SK-N-MC (cell line): ENCODE data around the gene FRMD4A.
"Not testable (repeated sequence)": the region's sequence is repeated elsewhere in the genome, so short reads cannot be mapped to it uniquely, and the experiment has no call there.

ENCODE experiments used
- DNase-seq: peaks from one replicate; pipeline ENCODE4 v3.0.0-alpha.2; 2011; ENCODE audit warnings: low read depth, low spot score
- H3K27ac ChIP-seq: fragments of 200-600 bp; sonication (generic); 2 replicates; pipeline ENCODE4 v1.5.1; 2016; ENCODE audit warnings: mixed run types
- H3K36me3 ChIP-seq: fragments of 200-600 bp; sonication (generic); 2 replicates; pipeline ENCODE4 v1.6.1; 2017; ENCODE audit warnings: antibody characterized with exemption, low read length, mixed read lengths; ENCODE audit not compliant: insufficient read depth
- H3K4me3 ChIP-seq: fragments of 200-600 bp; sonication (generic); 2 replicates; pipeline ENCODE4 v1.5.1; 2016
- H3K9ac ChIP-seq: fragments of 200-600 bp; sonication (generic); 2 replicates; pipeline ENCODE4 v1.8.0; 2017; ENCODE audit warnings: mixed run types, mixed read lengths; ENCODE audit not compliant: insufficient read length
- H3K9me3 ChIP-seq: fragments of 200-600 bp; sonication (generic); 2 replicates; pipeline ENCODE4 v1.6.1; 2017; ENCODE audit warnings: low read depth, mild to moderate bottlenecking, antibody characterized with exemption, low read length, moderate library complexity, mixed read lengths
- EZH2 ChIP-seq: fragments of 200-600 bp; sonication (generic); IDR thresholded peaks from one replicate; pipeline ENCODE4 v1.6.1; 2017; ENCODE audit warnings: antibody characterized with exemption
- FOXP2 ChIP-seq: optimal IDR thresholded peaks from 2 replicates; pipeline ENCODE3; 2011; ENCODE audit warnings: mild to moderate bottlenecking, moderate library complexity; ENCODE audit not compliant: insufficient read depth; ENCODE audit errors: extremely low read length, control extremely low read depth
- POLR2AphosphoS5 ChIP-seq: IDR thresholded peaks from 2 replicates; pipeline ENCODE4 v1.6.1; 2012; ENCODE audit warnings: mild to moderate bottlenecking, low read depth, low read length, borderline replicate concordance

The FRMD4A gene

GRCh38 chr10:13938950-13939349 is 391.8 kb downstream of the FRMD4A start:
- no peak for DNase-seq
- no peaks in the 10 kb centered on the region for H3K9me3 ChIP-seq
- TF ChIP-seq EZH2 = no peak
- TF ChIP-seq POLR2AphosphoS5 = no peak
- no peak for TF ChIP-seq FOXP2
- H3K27ac ChIP-seq = no peak overlapping the region
- H3K9ac ChIP-seq = no peak overlapping the region
- H3K4me3 ChIP-seq = no peak overlapping the region
- no peaks in the 10 kb centered on the region for H3K36me3 ChIP-seq

- TF ChIP-seq POLR2AphosphoS5 (no peak), FOXP2 (no peak), EZH2 (no peak)
- no peak overlapping the region for H3K9ac ChIP-seq
Measured at GRCh38 chr10:13936826-13937225, 393.9 kb downstream of the FRMD4A start.

GRCh38 chr10:13930120-13930519 is 400.6 kb downstream of the FRMD4A start:
- Histone ChIP-seq H3K9me3 (no peaks in the 10 kb centered on the region), H3K9ac (no peak overlapping the region), H3K4me3 (no peak overlapping the region), H3K36me3 (no peaks in the 10 kb centered on the region), H3K27ac (no peak overlapping the region)
- no peak for TF ChIP-seq EZH2
- no peak for DNase-seq

More at GRCh38 chr10:13936826-13937225, 393.9 kb downstream of the FRMD4A start:
- Histone ChIP-seq H3K36me3 (no peaks in the 10 kb centered on the region), H3K27ac (no peak overlapping the region), H3K4me3 (no peak overlapping the region), H3K9me3 (no peaks in the 10 kb centered on the region)
- DNase-seq = no peak

GRCh38 chr10:13928451-13928850 is 402.3 kb downstream of the FRMD4A start:
- no peak for DNase-seq
- H3K4me3 ChIP-seq = no peak overlapping the region
- H3K9ac ChIP-seq = no peak overlapping the region
- no peak overlapping the region for H3K27ac ChIP-seq
- no peaks in the 10 kb centered on the region for H3K36me3 ChIP-seq
- H3K9me3 ChIP-seq = no peaks in the 10 kb centered on the region
- TF ChIP-seq EZH2 (no peak), POLR2AphosphoS5 (no peak), FOXP2 (no peak)

GRCh38 chr10:13925971-13926780 is 404.5 kb downstream of the FRMD4A start:
- no peak overlapping the region for H3K9ac ChIP-seq
- TF ChIP-seq POLR2AphosphoS5 (no peak), FOXP2 (no peak), EZH2 (no peak)
- H3K36me3 ChIP-seq = no peaks in the 10 kb centered on the region
- H3K9me3 ChIP-seq = no peaks in the 10 kb centered on the region
- no peak overlapping the region for H3K4me3 ChIP-seq
- DNase-seq = no peak
- no peak overlapping the region for H3K27ac ChIP-seq

DNA sequence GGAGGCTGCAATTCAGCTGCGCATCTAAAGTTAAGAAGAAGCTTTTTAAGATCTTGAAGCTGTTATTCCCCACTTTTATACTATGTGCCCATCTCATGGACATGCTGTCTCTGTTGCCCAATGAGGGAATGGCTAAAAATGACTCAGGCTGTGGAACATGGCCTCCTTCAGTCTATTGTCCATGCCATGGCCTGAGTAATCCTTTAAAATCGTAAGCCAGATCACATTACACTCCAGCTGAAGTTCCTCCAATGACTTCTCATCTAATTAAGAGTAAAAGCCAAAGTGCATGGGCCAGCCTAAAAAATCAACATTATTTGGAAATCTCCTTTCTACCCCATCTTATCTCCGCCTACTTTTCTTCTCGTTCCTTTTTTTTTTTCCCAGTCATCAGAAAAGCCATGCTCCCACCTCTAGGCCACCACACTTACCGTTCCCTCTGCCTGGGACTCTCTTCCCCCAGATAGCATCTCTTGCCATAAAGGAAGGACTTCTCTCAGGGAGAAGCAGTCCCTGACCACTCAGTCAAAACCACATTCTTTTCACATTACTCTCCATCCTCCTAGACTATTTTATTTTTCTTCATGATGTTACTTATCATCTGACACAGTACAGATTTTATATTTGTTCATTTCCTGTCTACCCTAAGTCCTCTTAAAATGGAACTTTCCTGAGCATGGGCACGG is 406.5 kb downstream of the FRMD4A start:
- no peak overlapping the region for H3K9ac ChIP-seq
- no peak for DNase-seq
- no peak overlapping the region for H3K4me3 ChIP-seq
- no peak overlapping the region for H3K27ac ChIP-seq
- TF ChIP-seq EZH2 = no peak
- no peak for TF ChIP-seq POLR2AphosphoS5
- TF ChIP-seq FOXP2 = no peak
- H3K36me3 ChIP-seq = no peaks in the 10 kb centered on the region
- H3K9me3 ChIP-seq = no peaks in the 10 kb centered on the region

DNA sequence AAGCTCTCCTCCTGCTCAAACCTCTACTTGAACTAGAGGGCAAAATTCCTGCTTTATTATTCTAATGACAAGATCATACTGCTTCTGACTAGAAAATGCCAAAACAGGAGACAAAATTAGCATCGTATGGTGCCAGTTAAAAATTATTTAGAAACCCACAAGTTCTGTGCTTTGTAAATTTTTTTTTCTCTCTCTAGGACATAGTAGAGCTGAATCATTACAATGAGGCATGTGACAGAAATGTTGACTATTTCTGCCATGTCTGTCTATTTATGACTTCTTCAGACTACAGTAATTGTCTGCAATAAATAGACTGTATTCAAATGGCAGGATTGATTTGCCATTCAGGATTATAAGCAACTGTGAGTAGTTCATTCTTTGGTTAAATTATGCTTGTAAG is 408.1 kb downstream of the FRMD4A start:
- Histone ChIP-seq H3K9ac (no peak overlapping the region), H3K36me3 (no peaks in the 10 kb centered on the region), H3K9me3 (no peaks in the 10 kb centered on the region), H3K4me3 (no peak overlapping the region), H3K27ac (no peak overlapping the region)
- no peak for DNase-seq
- TF ChIP-seq EZH2 (no peak), POLR2AphosphoS5 (no peak), FOXP2 (no peak)

DNA sequence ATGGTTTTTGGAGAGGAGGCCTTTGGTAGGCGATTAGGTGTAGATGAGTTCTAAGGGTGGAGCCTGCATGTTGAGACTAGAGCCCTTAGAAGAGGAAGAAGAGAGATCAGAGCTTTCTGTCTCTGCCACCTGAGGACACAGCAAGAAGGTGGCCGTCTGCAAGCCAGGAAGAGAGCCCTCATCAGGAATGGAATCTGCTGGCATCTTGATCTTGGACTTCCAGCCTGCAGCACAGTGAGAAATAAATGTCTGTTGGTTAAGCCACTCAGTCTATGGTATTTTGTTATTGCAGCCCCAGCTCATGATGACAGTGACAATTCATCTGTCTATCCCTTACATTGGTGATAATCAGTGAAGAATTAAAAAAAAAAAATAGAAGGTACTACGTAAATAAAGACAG is 408.8 kb downstream of the FRMD4A start:
- Histone ChIP-seq H3K9ac (no peak overlapping the region), H3K36me3 (no peaks in the 10 kb centered on the region), H3K4me3 (no peak overlapping the region), H3K27ac (no peak overlapping the region), H3K9me3 (no peaks in the 10 kb centered on the region)
- no peak for TF ChIP-seq EZH2
- TF ChIP-seq POLR2AphosphoS5 = no peak
- no peak for TF ChIP-seq FOXP2
- DNase-seq = no peak

GRCh38 chr10:13921131-13921530 is 409.6 kb downstream of the FRMD4A start:
- not testable (repeated sequence) for H3K27ac ChIP-seq, DNase-seq, H3K9ac ChIP-seq, H3K4me3 ChIP-seq, H3K36me3 ChIP-seq, H3K9me3 ChIP-seq
